GM03348 (cell line): ENCODE data around the gene PPIP5K1.
A peak's percentile ranks its signal among the peaks of the same experiment; 100 is the strongest.

Experiments
- DNase-seq: peaks from one replicate; pipeline ENCODE4 v3.0.0; 2012; ENCODE audit warnings: low spot score

The PPIP5K1 gene

GRCh38 chr15:43517354-43518196 is 72.4 kb downstream of the PPIP5K1 start, which contains the start of gene MAP1A:
Gene MAP1A, plus strand, starts transcription at chr15:43517608. Its CDS starts 3,866 bp downstream, at chr15:43521474.
- peak; percentile 93 for DNase-seq

DNA sequence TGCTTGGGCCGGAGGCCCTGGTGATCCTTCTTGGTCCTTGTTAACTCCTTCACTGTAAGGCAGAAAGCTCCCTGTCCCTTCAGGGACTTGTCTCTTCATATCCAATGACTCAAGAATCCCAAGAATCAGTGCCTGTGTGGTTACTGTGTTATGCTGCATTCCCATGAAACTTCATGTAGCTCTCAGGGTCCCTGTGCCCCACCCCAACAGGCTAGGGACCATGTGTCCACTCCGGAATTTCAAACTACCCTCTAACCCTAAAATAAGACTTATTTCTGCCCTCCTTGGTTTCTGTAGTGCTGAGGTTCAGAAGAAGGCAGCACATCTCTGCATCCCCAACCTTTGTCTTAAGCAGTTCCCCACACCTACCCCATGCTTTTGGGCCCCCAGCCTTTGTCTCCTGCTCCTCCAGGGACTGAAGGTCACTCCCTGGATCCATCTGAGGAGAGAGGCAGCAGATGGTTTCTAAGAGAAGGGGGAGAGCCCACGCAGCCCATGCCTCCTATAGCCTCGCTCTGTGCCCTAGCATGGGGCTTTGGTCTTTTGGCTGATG is 73.1 kb downstream of the PPIP5K1 start:
- peak; percentile 53 for DNase-seq

DNA sequence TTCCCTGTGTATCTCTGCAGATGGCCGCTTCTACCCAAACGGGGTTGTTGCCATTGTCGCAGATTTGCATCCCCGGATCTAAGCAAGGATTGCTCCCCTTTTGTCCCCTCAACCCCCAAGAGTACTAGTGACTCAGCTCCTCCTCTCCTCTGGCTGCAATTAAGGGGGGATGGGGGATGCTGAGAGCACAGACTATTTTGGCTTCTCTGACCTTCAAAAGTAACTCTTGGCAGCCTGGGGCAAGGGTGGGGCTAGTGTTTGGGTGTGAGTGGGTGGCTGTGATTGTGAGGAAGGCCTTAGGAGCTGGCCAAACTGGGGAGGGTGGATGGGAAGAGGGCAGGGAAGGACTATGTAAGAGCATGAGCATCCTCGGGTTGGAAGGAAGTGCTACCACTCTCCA is 73.8 kb downstream of the PPIP5K1 start:
- DNase-seq: peak; percentile 59

DNA sequence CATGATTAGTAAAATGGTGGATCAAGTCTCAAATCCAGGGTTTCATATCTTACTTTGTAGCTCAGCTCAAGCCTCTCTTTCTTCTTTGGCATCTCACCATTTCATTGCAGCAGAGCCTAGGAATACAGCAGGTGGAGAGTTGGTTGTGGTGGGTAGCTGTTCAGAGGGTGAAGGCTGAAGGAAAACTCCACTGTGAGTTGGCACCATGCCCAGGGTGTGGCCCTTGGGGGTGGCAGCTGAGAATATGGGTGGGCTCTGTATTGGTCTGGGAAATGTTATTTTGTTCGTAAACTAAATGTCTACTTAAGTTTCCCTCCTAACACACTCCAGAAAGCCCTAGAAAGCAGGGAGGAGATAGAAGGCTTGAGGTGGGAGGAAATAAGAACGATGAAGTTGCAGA is 74.3 kb downstream of the PPIP5K1 start:
- no peak for DNase-seq

GRCh38 chr15:43514241-43515057 is 75.6 kb downstream of the PPIP5K1 start:
- DNase-seq: peak; percentile 61

- DNase-seq: no peak
These were observed 76.5 kb downstream of the PPIP5K1 start for GRCh38 chr15:43513550-43513949.

- DNase-seq: no peak
These were observed 78.8 kb downstream of the PPIP5K1 start for GRCh38 chr15:43511012-43511885.

DNA sequence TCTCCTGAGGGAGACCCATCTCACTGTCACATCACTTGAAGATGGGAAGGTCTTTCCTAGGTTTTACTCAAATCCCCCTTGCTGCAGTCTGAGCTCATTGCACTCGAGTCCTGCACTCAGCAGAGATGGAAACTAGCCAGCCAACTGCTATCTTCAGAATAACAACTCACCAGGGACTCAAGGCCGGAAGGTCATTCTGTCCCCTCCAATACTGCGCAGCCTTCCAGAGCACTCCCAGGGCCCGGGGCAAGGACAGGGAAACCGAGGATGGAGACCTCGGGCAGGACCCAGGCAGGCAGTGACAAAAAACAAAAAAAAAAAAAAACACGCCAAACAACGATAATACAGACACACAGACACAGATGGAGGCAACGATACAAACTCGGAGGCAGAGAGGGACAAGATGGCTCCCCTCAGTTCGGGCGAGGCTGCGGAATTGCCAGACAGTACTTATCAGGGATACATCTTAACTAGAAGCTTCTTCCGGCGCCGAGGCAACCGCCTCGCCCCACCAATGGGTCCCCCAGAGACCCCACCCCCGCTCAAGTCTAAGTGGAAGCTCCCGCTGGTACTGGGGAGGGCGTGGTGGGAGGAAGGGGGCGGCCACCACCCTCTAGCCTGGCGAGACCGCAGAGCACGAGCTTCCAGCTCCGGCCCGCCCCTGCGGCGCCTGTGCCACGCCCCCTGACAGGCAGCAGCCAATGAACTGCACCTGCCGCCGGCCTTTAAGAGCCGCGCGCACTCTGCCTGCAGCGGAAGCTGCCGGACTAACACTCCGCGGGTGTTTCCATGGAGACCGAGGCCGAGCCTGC is 79.6 kb downstream of the PPIP5K1 start:
- DNase-seq: peak; percentile 97

- no peak for DNase-seq
These were observed 80.3 kb downstream of the PPIP5K1 start for GRCh38 chr15:43509660-43510199.

GRCh38 chr15:43508991-43509659 is 80.9 kb downstream of the PPIP5K1 start:
- peak; percentile 52 for DNase-seq

DNA sequence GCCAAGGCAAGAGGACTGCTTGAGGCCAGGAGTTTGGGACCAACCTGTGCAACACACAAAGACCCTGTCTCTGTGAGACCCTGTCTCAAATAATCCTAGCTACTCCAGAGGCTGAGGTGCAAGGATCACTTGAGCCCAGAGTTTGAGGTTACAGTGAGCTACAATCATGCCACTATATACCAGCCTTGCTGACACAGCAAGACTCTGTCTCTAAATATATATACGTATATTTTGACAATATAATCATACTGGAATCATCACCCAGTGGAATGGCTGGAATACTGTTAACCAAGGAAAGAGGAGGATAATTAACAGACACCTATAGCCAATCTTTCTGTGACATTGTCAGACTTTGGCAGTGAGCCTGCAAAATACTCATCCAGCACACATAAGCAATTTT is 81.6 kb downstream of the PPIP5K1 start:
- DNase-seq: no peak

- DNase-seq: peak; percentile 50
These were observed 84.3 kb downstream of the PPIP5K1 start for GRCh38 chr15:43505738-43506137.

GRCh38 chr15:43499635-43500034 is 90.4 kb downstream of the PPIP5K1 start:
- DNase-seq: no peak

GRCh38 chr15:43498990-43499389 is 91.0 kb downstream of the PPIP5K1 start:
- DNase-seq: no peak

- DNase-seq: no peak
These were observed 96.1 kb downstream of the PPIP5K1 start for GRCh38 chr15:43493703-43494472.

DNA sequence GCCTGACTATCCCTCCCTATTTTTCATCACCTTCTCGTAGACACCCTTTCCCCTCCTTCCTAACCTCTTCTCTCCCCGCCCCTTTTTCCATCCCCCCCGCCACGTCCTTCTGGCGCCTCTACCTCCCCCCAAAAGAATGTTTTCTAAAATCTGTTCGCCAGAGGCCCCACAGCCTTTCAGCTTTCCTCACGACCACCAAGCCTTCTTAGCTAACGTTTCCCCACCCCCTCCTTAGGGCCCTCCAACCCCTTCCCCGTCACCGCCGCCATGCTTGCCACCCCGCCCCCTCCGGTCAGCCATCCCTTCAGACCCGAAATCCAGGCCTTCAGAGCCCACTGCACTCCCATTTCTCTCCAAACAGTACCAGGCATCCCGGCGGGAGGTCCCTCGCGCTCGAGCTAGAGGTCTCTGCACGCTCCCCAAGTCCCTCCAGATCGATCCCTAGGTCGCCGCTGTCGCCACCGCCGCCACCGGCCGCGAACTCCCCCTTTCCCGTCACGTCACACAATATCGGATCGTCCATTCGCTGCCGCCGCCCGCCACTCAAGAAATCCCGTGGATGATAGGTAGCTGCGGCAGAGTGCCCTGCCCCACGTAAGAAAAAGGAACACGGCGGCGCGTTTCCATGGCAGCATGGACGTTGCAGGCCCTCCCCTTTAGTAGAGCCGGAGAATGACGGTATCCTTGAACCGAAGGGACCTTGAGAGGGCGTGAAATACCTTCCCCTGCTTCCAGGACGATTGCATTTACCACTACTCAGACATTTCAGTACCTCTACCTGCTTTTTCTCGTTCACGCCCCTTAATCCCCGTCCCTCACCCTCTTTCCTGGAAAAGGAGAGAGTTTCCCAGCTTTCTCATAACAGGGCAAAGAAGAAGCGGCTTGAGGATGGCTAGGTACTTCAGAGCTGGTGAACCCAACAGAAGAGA is 97.1 kb downstream of the PPIP5K1 start, which contains the start of gene TP53BP1:
TSS of gene TP53BP1 (minus strand) at position 484 of the 929 bp plus-strand sequence. CDS start at position 371, 113 bp downstream.
- DNase-seq: peak; percentile 96

GRCh38 chr15:43492266-43492665 is 97.7 kb downstream of the PPIP5K1 start:
- no peak for DNase-seq

DNA sequence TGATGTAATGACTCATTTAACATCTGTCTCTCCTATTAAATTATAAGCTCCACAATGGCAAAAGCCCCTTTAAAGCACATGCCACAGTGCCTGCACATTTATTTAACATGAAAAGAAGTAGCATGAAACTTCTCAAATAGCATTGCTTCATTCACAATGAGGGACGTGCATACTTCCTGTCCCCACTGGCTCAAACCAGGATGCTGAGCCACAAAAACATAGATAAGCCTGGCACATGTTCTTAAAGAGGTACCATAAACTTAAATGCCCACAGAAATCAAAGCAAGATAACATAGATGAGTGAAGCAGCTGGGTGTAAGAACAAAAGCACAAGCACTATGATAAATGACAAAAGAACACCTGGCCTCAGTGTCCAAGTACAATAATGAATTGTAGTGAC is 100.8 kb downstream of the PPIP5K1 start:
- DNase-seq: no peak
